Limb (tissue), 2 donors: ENCODE measurements around the gene ATG4B.
A peak's percentile ranks its signal among the peaks of the same experiment; 100 is the strongest.

ENCODE experiments used
- DNase-seq, 2 donors: peaks; one replicate each; pipeline ENCODE4 v3.0.0-alpha.2; 2016; ENCODE audit errors: extremely low spot score in 2 of 2

The ATG4B gene

DNA sequence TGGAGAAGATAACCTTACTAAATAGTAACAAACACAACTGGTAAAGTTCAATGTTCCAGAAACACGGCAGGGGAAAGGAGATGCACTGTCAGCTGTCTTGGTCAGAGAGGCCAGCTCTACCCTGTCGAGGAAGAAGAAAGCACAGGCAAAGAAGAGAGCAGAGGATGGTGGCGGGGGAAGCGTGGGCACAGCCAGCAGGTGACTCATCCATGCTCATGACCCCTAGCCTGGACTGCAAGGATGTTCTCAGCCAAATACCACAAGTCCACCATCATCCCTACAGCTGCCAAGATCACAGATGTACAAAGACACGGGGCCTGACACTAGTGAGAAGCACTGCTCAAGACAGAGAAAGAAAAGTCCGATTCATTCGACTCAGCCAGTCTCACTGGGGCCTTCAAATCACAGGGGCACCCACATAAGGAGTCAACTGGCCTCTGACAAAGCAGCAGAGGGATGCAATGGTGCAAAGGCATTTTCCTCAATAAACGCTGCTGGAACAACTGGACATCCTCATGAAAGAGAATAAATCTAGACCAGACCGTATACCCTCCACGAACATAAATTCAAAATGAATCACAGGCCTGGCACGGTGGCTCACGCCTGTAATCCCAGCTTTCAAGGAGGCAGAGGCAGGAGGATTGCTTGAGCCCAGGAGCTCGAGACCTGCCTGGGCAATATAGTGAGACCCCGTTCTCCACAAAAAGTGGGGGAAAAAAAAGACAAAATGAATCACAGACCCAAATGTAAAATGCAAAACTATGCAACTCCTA is 43.5 kb downstream of the ATG4B start:
- no peak for DNase-seq

- no peak for DNase-seq
These were observed 48.8 kb downstream of the ATG4B start for GRCh38 chr2:241686324-241686649.

DNA sequence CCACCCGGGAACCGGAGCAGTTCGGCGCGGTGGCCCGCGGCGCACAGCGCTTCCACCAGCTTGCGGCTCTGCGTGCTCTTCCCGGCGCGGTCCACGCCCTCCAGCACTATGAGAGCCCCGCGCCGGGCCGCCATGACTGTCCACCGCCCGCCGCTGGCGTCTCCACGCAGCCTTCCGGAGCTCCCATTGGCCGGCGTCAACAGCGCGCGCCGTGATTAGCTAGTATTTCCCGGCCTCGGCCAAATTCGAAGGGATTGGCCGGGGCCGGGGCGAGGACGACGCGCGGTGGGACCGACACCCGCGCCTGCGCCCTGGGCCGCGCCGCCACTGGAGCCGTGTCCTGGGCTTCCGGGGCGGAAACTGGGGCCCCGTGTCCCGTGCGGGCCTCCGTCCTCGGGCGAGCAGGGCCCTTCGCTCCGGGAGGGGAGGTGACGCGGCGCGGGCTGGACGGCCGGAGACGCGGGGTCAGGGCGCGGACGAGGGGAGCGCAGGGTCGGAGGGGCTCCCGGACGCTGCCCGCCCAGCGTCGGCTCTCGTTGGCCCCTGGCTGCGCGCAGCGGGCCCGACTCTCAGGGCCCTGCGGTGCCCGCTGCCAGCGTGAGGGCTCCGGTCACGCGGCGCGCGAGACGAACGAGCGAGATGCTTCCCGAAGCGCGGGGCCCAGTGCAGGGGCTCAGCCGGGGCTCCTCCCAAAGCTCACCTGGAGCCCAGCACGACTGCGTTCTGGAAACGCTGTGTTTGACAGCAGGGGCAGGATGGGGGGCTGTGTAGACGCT is 49.3 kb downstream of the ATG4B start, which contains the start of gene DTYMK:
TSS of gene DTYMK (minus strand) at position 166 of the 776 bp plus-strand sequence. CDS start at position 134, 32 bp downstream.
- DNase-seq = peak; percentile 97 to 98

- no peak for DNase-seq
These were observed 51.8 kb downstream of the ATG4B start for GRCh38 chr2:241689306-241689705.

DNA sequence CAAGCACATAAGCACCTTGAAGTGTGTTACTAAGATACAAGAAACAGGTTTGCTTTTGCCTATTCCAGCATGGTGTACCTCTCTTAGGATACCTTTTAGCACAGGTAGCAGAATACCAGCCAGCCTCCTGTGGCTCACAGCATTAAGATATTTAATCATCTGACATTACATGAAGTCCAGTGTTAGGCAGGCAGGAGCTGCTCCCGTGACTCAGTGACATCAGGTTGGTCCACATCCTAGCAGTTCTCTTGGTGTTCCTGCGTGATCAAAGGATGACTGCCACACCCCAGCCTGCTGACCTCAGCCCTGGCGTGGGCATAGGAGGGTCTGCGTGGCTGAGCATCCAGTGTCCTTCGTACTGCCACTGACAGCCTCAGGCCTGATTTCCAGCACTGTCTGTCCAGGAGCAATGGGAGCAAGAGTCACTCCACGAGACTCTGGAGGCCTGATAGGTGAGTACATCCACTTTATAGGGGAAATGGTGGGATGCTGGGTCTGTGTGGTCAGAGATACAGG is 52.8 kb downstream of the ATG4B start:
- no peak for DNase-seq

- DNase-seq = no peak
These were observed 55.0 kb downstream of the ATG4B start for GRCh38 chr2:241692448-241692847.

- DNase-seq = no peak
These were observed 58.2 kb downstream of the ATG4B start for GRCh38 chr2:241695651-241696050.

- no peak for DNase-seq
These were observed 63.6 kb downstream of the ATG4B start for GRCh38 chr2:241701149-241701398.

GRCh38 chr2:241701399-241702154 is 64.1 kb downstream of the ATG4B start, which contains the start of gene ING5:
ING5 (plus strand) TSS chr2:241702039; CDS start chr2:241702066, 27 bp downstream.
- DNase-seq = peak; percentile 93 to 98

GRCh38 chr2:241702155-241703031 is 64.9 kb downstream of the ATG4B start:
- peak; percentile 78 to 94 for DNase-seq

GRCh38 chr2:241703032-241703604 is 65.6 kb downstream of the ATG4B start:
- peak; percentile 10 to 41 for DNase-seq

GRCh38 chr2:241706537-241706936 is 69.0 kb downstream of the ATG4B start:
- DNase-seq = no peak

GRCh38 chr2:241708879-241709278 is 71.4 kb downstream of the ATG4B start:
- no peak for DNase-seq

DNA sequence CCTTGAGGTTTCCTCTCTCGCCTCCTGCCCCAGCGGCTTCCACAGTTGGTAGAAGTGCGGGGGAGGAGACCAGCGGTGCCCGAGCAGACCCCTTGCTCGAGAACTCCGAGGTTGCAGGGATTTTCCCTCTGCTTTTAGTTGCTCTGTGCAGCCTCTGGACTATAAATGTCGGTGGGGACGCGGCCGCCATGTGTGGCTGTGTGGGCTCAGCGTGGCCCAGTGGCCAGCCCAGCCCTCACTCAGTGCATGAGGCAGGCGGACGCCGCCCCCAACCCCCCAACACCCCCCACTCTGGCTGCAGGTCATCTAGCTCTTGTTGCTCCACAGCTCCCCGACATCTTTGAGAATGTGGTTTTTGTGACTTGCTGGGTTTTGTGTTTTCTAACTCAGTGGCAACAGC is 81.6 kb downstream of the ATG4B start:
- no peak for DNase-seq

DNA sequence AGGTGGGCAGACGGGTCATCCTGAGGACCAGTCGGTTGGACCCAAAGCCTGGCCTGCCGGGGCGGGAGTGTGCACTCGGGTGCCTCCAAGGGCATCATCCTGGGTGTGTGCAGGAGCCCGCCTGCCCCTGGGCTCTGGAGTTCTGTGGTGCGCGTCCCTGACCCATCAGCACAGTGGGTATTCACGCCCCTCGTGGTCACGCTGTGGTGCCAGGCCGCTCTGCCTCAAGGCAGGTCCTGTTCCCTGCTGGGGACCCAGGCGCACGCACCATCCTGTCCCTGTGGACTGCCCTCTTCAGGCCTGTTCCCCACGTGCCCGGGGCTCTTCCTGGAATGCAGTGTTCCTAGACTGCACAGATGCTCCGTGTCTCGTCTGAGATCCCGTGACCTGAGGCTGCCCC is 82.6 kb downstream of the ATG4B start:
- no peak for DNase-seq

DNA sequence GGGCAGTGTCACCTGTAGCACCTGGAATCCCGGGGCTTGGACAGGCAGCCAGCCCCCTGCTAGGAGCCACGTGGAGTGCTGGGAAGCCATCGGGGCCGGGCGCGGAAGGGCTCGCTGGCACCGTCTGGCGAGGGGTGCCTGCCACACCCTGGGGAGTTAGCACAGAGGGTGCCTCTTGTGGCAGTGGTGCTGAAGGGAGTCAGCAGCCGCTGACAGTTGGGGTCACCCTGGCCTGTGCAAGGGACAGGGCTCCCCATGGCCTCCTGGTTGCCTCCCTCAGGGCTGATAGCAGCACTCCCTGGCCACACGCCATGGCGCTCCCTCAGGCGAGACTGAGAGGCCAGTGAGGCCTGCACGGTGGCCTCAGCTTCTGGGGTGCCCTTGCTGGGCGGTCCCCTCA is 83.1 kb downstream of the ATG4B start:
- no peak for DNase-seq

GRCh38 chr2:241721852-241722251 is 84.4 kb downstream of the ATG4B start:
- DNase-seq = no peak

- no peak for DNase-seq
These were observed 85.5 kb downstream of the ATG4B start for GRCh38 chr2:241722896-241723454.
